ENCODE data around the gene MED12L.

The MED12L gene

DNA sequence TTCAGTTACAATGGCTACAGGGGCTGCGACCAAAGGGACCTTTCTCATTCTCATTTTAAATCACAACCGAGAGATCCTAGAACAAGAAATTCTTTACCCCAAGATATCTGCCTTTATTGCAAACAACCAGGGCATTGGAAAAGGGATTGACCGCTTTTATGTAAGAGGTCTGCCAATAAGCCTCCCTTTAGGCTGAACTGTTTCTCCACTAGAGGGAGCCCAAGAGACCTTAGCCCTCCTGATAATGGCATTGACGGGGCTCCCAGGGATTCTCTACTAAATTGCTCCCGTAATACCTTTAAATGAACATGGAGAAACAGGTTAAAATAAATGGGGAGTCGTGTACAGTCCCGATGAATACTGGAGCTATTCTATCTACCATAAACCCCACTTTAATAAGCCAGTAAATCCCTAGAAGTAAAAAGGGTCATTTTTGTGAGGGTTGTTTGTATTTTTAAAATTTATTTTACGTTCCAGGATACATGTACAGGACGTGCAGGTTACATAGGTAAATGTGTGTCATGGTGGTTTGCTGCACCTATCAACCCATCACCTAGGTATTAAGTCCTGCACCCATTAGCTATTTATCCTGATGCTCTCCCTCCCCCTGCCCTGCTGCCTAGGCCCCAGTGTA lies 382.9 kb downstream of the MED12L start:
- Histone ChIP-seq H3K36me3 (no peaks in the 10 kb centered on the region), H3K4me3 (ENCODE audit: low read depth, low read length) (no peak overlapping the region), H3K27ac (no peak overlapping the region), H3K9me3 (ENCODE audit: severe bottlenecking) (no peaks in the 10 kb centered on the region), H3K27me3 (ENCODE audit: insufficient read depth, low read depth, severe bottlenecking) (peaks cover 51% of the 10 kb centered on the region)
- DNase-seq = peak; percentile 45
- TF ChIP-seq, protein P1, sequence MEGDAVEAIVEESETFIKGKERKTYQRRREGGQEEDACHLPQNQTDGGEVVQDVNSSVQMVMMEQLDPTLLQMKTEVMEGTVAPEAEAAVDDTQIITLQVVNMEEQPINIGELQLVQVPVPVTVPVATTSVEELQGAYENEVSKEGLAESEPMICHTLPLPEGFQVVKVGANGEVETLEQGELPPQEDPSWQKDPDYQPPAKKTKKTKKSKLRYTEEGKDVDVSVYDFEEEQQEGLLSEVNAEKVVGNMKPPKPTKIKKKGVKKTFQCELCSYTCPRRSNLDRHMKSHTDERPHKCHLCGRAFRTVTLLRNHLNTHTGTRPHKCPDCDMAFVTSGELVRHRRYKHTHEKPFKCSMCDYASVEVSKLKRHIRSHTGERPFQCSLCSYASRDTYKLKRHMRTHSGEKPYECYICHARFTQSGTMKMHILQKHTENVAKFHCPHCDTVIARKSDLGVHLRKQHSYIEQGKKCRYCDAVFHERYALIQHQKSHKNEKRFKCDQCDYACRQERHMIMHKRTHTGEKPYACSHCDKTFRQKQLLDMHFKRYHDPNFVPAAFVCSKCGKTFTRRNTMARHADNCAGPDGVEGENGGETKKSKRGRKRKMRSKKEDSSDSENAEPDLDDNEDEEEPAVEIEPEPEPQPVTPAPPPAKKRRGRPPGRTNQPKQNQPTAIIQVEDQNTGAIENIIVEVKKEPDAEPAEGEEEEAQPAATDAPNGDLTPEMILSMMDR (IDR thresholded peaks at IDR 0.05; ENCODE audit: low read depth, low read length) = peak; percentile 80

DNA sequence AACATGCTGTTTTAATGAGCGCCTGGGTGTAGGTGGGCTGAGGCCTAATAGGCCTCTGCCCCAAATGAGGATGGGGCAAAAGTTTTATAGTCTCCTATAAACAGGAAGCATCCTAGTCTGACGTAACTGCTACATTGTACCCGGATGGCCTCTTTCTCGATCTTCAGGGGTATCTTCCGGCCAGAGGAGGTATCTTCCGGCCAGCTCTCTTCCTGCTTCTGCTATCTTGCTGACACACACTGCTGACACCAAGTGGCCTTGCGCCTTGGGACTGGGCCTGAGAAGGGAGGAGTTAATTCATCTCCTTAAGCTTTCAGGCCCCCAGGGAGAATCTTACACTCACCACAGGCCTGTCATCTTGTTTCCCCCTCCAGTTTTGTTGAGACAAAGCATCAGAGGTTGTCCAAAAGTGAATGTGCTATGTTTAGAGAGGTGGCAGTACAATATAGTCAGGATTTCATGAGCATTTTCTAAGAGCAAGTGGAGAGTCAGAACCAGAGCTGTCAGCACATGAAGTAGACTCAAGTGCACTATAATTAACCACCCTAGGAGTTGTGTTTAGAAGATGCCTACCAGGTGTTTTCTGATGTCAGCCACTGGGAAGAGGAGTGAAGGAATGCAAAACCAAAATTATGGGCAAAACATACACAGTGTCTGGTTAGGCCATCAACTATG lies 391.0 kb downstream of the MED12L start:
- no peaks in the 10 kb centered on the region for H3K36me3 ChIP-seq
- H3K4me3 ChIP-seq (ENCODE audit: low read depth, low read length) = no peak overlapping the region
- peaks cover 37% of the 10 kb centered on the region for H3K27me3 ChIP-seq (ENCODE audit: insufficient read depth, low read depth, severe bottlenecking)
- TF ChIP-seq, protein P1 (IDR thresholded peaks at IDR 0.05; ENCODE audit: low read depth, low read length) = no peak
- no peak for DNase-seq
- peaks cover 1% of the 10 kb centered on the region for H3K9me3 ChIP-seq (ENCODE audit: severe bottlenecking)
- no peak overlapping the region for H3K27ac ChIP-seq

DNA sequence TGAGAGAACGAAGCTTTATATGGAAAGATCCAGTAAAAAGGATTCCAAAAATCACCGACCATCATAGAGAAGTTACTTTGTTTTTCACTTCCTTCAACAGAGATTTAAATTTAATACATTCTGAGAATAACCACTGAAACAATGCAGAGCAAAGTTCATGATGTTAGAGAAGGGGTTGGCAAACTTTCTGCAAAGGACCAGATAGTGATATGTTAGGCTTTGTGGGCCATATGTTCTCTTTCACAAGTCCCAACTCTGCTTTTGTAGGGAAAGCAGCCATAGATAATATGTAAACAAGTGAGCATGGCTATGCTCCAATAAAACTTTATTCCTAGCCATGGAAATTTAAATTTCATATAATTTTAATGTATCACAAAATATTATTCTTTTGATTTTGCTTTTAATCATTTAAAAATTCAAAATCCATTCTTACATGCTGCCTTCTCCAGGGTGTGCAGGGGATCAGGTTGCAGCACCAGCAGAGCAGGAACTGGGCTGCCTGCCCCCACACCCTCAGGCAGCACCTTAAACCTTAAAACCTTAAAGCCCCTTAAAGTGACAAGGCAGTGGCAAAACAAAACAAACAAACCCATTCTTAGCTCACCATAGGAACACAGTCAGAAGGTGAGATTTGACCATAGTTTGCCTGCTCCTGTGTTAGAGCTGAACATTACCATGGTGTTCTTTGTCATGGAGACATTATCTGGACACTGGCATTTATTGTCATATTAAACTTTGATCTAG lies 392.3 kb downstream of the MED12L start:
- Histone ChIP-seq H3K36me3 (no peaks in the 10 kb centered on the region), H3K4me3 (ENCODE audit: low read depth, low read length) (no peak overlapping the region), H3K27ac (no peak overlapping the region), H3K27me3 (ENCODE audit: insufficient read depth, low read depth, severe bottlenecking) (peaks cover 40% of the 10 kb centered on the region), H3K9me3 (ENCODE audit: severe bottlenecking) (peaks cover 6% of the 10 kb centered on the region)
- DNase-seq = no peak
- TF ChIP-seq, protein P1 (IDR thresholded peaks at IDR 0.05; ENCODE audit: low read depth, low read length) = no peak

DNA sequence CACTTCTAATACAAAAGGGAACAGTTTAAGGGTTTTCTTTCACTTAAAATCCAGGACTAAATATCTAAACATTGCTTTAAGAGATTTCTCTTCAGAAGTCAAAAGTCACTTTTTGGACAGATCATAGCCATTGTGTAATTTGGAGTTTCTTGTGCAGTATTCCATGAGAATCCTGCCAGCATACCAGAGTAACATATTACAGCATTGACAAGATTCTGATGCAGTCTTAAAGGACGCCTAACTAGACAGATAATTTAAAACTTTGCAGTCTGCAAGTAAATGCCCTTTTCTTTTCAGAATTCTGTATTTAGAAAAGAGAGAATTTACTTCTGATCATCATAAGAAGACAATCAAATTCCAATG lies 392.9 kb downstream of the MED12L start:
- Histone ChIP-seq H3K4me3 (ENCODE audit: low read depth, low read length) (no peak overlapping the region), H3K27ac (no peak overlapping the region), H3K36me3 (no peaks in the 10 kb centered on the region), H3K27me3 (ENCODE audit: insufficient read depth, low read depth, severe bottlenecking) (peaks cover 35% of the 10 kb centered on the region), H3K9me3 (ENCODE audit: severe bottlenecking) (peaks cover 6% of the 10 kb centered on the region)
- TF ChIP-seq, protein P1 (IDR thresholded peaks at IDR 0.05; ENCODE audit: low read depth, low read length) = no peak
- DNase-seq = no peak

DNA sequence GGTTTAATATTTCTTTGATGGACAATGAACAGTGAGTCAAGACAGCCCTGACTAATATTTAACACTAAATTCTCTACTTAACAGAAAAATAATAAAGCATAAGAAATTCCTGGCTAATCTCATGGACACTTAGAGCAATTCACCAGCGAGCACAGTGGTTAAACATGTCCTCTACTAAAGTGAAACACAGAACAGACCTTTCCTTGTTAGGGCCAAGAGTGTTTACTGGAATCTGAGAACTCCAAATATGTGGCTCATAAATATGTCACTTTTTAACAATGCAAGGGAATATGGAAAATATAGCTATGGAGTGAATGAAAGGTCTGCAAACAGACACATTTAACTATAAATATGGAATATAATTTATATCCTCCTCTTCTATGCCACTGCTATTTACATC lies 394.0 kb downstream of the MED12L start:
- DNase-seq = no peak
- no peak overlapping the region for H3K4me3 ChIP-seq (ENCODE audit: low read depth, low read length)
- H3K27ac ChIP-seq = no peak overlapping the region
- H3K27me3 ChIP-seq (ENCODE audit: insufficient read depth, low read depth, severe bottlenecking) = peaks cover 30% of the 10 kb centered on the region
- TF ChIP-seq, protein P1 (IDR thresholded peaks at IDR 0.05; ENCODE audit: low read depth, low read length) = no peak
- H3K9me3 ChIP-seq (ENCODE audit: severe bottlenecking) = peaks cover 6% of the 10 kb centered on the region
- no peaks in the 10 kb centered on the region for H3K36me3 ChIP-seq

Data from WERI-Rb-1 (cell line).